HepG2 (cell line): ENCODE measurements around the gene ANKRD49. TPM values are rescaled to one million over a fixed set of nuclear protein-coding genes. Genes with fewer than 3 reads are reported as not detected.

Experiments used
- ATAC-seq: fragments of 200-7000 bp; cut with Tn5 transposase; 3 replicates; pipeline ENCODE4 v1.9.1; 2020; ENCODE audit warnings: mild to moderate bottlenecking, moderate library complexity
- BruUV-seq: library from RNA; stranded (reverse); fragments of 400-500 nt; replicated peaks from 2 replicates; lab custom pipeline; 2021; lab: Mats Ljungman, UMichigan
- CTCF ChIA-PET: fragments of 300-600 bp; formaldehyde crosslinking; extraction: SDS; loops from one replicate; lab custom pipeline; 2021; ENCODE audit warnings: low total read pairs, inconsistent platforms, low intra/inter-chr PET ratio; lab: Yijun Ruan, JAX
- POLR2A ChIA-PET: fragments of 350-600 bp; sonication (Branson Sonifier 250); formaldehyde crosslinking; loops from one replicate; lab custom pipeline; 2020; ENCODE audit warnings: antibody characterized with exemption, inconsistent platforms; lab: Yijun Ruan, JAX
- DNase-seq: peaks from one replicate; pipeline ENCODE4 v3.0.0-alpha.2; 2015; ENCODE audit warnings: low spot score
- FAIRE-seq: peaks from 3 replicates; lab custom pipeline; 2011; peaks lifted over from hg19 to GRCh38; lab: Jason Lieb, UNC
- H2AFZ ChIP-seq: one replicate; pipeline ENCODE4 v1.6.1; 2011; ENCODE audit warnings: low read length, inconsistent platforms
- H3K27ac ChIP-seq: fragments of 300-600 bp; 3 replicates; pipeline ENCODE4 v1.8.0; 2011; ENCODE audit warnings: mixed run types, mild to moderate bottlenecking, mixed read lengths, low read length, inconsistent platforms; ENCODE audit not compliant: insufficient read depth; ENCODE audit errors: extremely low read length
- H3K27me3 ChIP-seq, 2 experiments: fragments of 200-600 bp in 1 of 2; 2 replicates in 1 of 2; 3 replicates in 1 of 2; pipeline versions ENCODE4 v1.6.0 to v1.8.0; 2011; ENCODE audit warnings: low read length in 2 of 2, mild to moderate bottlenecking in 2 of 2, moderate library complexity in 2 of 2, inconsistent platforms in 1 of 2; ENCODE audit not compliant: insufficient read depth in 2 of 2, control insufficient read depth in 1 of 2
- H3K36me3 ChIP-seq, 2 experiments: fragments of 200-600 bp in 1 of 2; replicated peaks in 1 of 2; 2 replicates in 1 of 2; 3 replicates in 1 of 2; pipeline versions ENCODE4 v1.5.1 to v1.8.0; 2011; ENCODE audit warnings: low read length in 2 of 2, inconsistent platforms in 1 of 2; ENCODE audit not compliant: insufficient read depth in 2 of 2, control insufficient read depth in 1 of 2
- H3K4me1 ChIP-seq: 2 replicates; pipeline ENCODE4 v1.5.1; 2012; ENCODE audit warnings: low read length, inconsistent platforms; ENCODE audit not compliant: insufficient read depth
- H3K4me2 ChIP-seq: 2 replicates; pipeline ENCODE4 v1.6.0; 2011; ENCODE audit warnings: low read depth, low read length, inconsistent platforms
- H3K4me3 ChIP-seq, 3 experiments: fragments of 200-600 bp in 1 of 3; sonication (generic), shearing (Covaris generic) in 1 of 3; replicated peaks in 1 of 3; 2 replicates each; pipeline ENCODE4 v1.5.1; 2011 to 2016; ENCODE audit warnings: low read length in 3 of 3, inconsistent platforms in 2 of 3, low read depth in 2 of 3, mild to moderate bottlenecking in 2 of 3, control low read depth in 1 of 3, mixed read lengths in 1 of 3; ENCODE audit not compliant: insufficient read depth in 1 of 3
- H3K79me2 ChIP-seq: one replicate; pipeline ENCODE4 v1.6.1; 2011; ENCODE audit warnings: low read length, inconsistent platforms; ENCODE audit not compliant: insufficient read depth
- H3K9ac ChIP-seq: 2 replicates; pipeline ENCODE4 v1.6.0; 2011; ENCODE audit warnings: mild to moderate bottlenecking, low read depth, low read length, inconsistent platforms; ENCODE audit not compliant: insufficient read depth
- H3K9me3 ChIP-seq: 2 replicates; pipeline ENCODE4 v1.5.1; 2012; ENCODE audit warnings: mild to moderate bottlenecking, low read length
- H4K20me1 ChIP-seq: 2 replicates; pipeline ENCODE4 v1.6.0; 2011; ENCODE audit warnings: inconsistent platforms, mild to moderate bottlenecking, low read length, moderate library complexity; ENCODE audit not compliant: insufficient read depth
- AGO1 ChIP-seq: fragments of 200-400 bp; formaldehyde crosslinking; IDR thresholded peaks from 2 replicates; pipeline ENCODE4 v1.6.1; 2017; ENCODE audit warnings: mild to moderate bottlenecking, low read depth, low read length, moderate library complexity; ENCODE audit not compliant: poor library complexity, severe bottlenecking
- ARNTL ChIP-seq: sonication (generic); formaldehyde crosslinking; IDR thresholded peaks from 2 replicates; pipeline ENCODE4 v1.4.0; 2020; ENCODE audit warnings: mild to moderate bottlenecking, missing genetic modification reagents
- FOXK1 ChIP-seq: sonication (generic); formaldehyde crosslinking; IDR thresholded peaks from 2 replicates; pipeline ENCODE4 v1.4.0; 2020; ENCODE audit warnings: low read depth, missing genetic modification reagents, borderline replicate concordance
- GATAD1 ChIP-seq: IDR thresholded peaks from 2 replicates; pipeline ENCODE4 v1.6.1; 2016; ENCODE audit warnings: missing genetic modification reagents, missing compliant biosample characterization
- MTF2 ChIP-seq: sonication (generic); formaldehyde crosslinking; IDR thresholded peaks from 2 replicates; pipeline ENCODE4 v1.5.0; 2020; ENCODE audit warnings: missing genetic modification reagents, borderline replicate concordance
- PAX8 ChIP-seq: sonication (generic); formaldehyde crosslinking; IDR thresholded peaks from 2 replicates; pipeline ENCODE4 v1.8.0; 2022; ENCODE audit warnings: mild to moderate bottlenecking, missing genetic modification reagents, borderline replicate concordance
- ZFP36 ChIP-seq: fragments of 150-350 bp; IDR thresholded peaks from 2 replicates; pipeline ENCODE4 v1.6.1; 2018; ENCODE audit warnings: borderline replicate concordance, low read length, low read depth; ENCODE audit not compliant: partially characterized antibody
- ZNF12 ChIP-seq: sonication (generic); formaldehyde crosslinking; IDR thresholded peaks from 2 replicates; pipeline ENCODE4 v1.5.0; 2020; ENCODE audit warnings: missing genetic modification reagents
- ZNF616 ChIP-seq: sonication (generic); formaldehyde crosslinking; IDR thresholded peaks from 2 replicates; pipeline ENCODE4 v1.5.0; 2020; ENCODE audit warnings: low read depth, mild to moderate bottlenecking, missing genetic modification reagents
- ZZZ3 ChIP-seq: sonication (generic); formaldehyde crosslinking; IDR thresholded peaks from 2 replicates; pipeline ENCODE4 v1.4.0; 2020; ENCODE audit warnings: missing genetic modification reagents, mild to moderate bottlenecking, borderline replicate concordance
- WGBS: methylation state at CpG from one replicate; pipeline ENCODE4 v1.1.6; 2017; ENCODE audit warnings: low lambda C conversion rate; 5-methylcytosine and 5-hydroxymethylcytosine counted together
- in situ Hi-C: cut with HindIII; loops from 2 replicates; pipeline ENCODE4 v1.10.0; 2017; ENCODE audit warnings: low pct_unique_long_range_greater_than_20kb; ENCODE audit not compliant: extremely low pct_ligation_motif_present
- intact Hi-C: fragments of 100-400 bp; cut with micrococcal nuclease; formaldehyde crosslinking; loops from one replicate; pipeline ENCODE4 v1.10.0; 2022; ENCODE audit not compliant: unreplicated experiment
- polyA plus RNA-seq, 8 experiments: library from polyadenylated mRNA; depleted of rRNA in 3 of 8; stranded (reverse) in 7 of 8; unstranded in 1 of 8; fragments of >200 nt; fragmentation: Illumina TruSeq in 4 of 8; extraction: Trizol in 4 of 8; gene quantifications; 2 replicates each; pipeline versions ENCODE4 v1.2.1 to v1.2.3, GENCODE V29; 2011 to 2016; ENCODE audit warnings: low read depth in 4 of 8, missing spikeins in 1 of 8, mixed read lengths in 1 of 8; ENCODE audit not compliant: insufficient read depth in 1 of 8
- total RNA-seq, 5 experiments: library from RNA; depleted of rRNA; stranded (reverse); fragments of >200 nt; fragmentation: Illumina TruSeq; extraction: Trizol; gene quantifications; 2 replicates each; pipeline ENCODE4 v1.2.3, GENCODE V29; 2016; ENCODE audit warnings: low read depth in 1 of 5
- TF ChIP-seq, protein P1 (sequence below): sonication (generic); formaldehyde crosslinking; IDR thresholded peaks from 2 replicates; pipeline ENCODE4 v1.4.0; 2020; ENCODE audit warnings: missing genetic modification reagents, mild to moderate bottlenecking, borderline replicate concordance
- TF ChIP-seq, protein P2 (sequence below): sonication (generic); formaldehyde crosslinking; IDR thresholded peaks from 2 replicates; pipeline ENCODE4 v1.5.1; 2020; ENCODE audit warnings: missing genetic modification reagents, mild to moderate bottlenecking, borderline replicate concordance
- TF ChIP-seq, protein P3 (sequence below): sonication (generic); formaldehyde crosslinking; IDR thresholded peaks from 2 replicates; pipeline ENCODE4 v1.5.0; 2020; ENCODE audit warnings: missing genetic modification reagents
- TF ChIP-seq, protein P4 (sequence below): sonication (generic); formaldehyde crosslinking; IDR thresholded peaks from 2 replicates; pipeline ENCODE4 v1.9.0; 2021; ENCODE audit warnings: missing genetic modification reagents, borderline replicate concordance
- TF ChIP-seq, protein P5 (sequence below): sonication (generic); formaldehyde crosslinking; IDR thresholded peaks from 2 replicates; pipeline ENCODE4 v1.4.0; 2020; ENCODE audit warnings: missing genetic modification reagents

Gene ANKRD49
- total and polyA plus RNA-seq, 2 of the 13 experiments (the other 11 are each of a cell fraction or from before 2014, with no cell fraction given) = 14.2 to 14.3 TPM

DNA sequence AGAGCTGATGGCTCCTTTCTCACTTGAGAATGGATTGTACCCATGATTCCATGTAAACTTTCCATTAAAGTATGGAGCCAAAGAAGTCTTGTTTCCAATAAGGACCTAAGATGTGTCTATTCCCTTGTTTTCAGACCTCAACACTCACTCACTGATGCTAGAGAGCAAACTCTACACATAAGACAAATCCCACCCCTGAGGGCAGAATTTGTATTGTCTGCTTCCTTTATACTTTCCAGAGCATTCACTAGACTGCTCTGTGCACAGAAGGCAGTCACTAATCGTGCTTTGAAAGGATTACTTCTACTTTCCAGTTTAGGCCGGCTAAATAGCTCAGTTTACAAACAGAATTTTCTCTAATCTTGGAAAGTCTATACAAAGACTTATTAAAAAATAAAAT lies 6.4 kb downstream of the ANKRD49 start (continued):
- TF ChIP-seq GATAD1 (CRISPR knock-in tag) = no peak
- TF ChIP-seq ZNF12 (CRISPR knock-in tag) = no peak
- TF ChIP-seq AGO1 = no peak
- TF ChIP-seq, all 625 proteins: peak for 0

DNA sequence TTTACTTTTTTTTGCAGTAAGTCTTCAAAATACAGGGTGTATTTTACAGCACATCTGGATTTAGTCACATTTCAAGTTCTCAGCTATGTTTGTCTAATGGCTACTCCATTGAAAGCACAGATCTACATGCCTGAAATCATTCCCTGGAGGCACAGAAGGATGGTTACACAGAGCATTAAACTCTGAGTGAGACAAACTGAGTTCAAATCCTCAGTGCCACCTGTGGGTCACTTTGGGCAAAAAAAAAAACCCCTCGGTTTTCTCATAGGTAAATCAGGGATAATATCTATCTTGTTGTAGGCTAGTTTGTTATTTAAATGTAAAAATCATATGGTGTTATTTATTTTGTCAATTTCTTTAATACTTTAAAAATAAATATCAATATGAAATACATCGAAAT lies 7.7 kb downstream of the ANKRD49 start:
- intact Hi-C loops = loop anchor here (5.0 kb wide), 1 partner anchor 329 kb away; no protein-coding TSS in a partner anchor
- POLR2A ChIA-PET = no interaction called here
- no TSS peak for BruUV-seq
- Histone ChIP-seq H4K20me1 (no peaks in the 10 kb centered on the region), H3K4me2 (no peak overlapping the region), H3K4me3 (no peak overlapping the region), H3K27ac (no peak overlapping the region), H3K27me3 (no peaks in the 10 kb centered on the region), H3K4me1 (peaks cover 11% of the 10 kb centered on the region), H3K79me2 (no peaks in the 10 kb centered on the region), H3K9me3 (no peaks in the 10 kb centered on the region), H3K9ac (no peak overlapping the region), H2AFZ (no peak overlapping the region), H3K36me3 (peaks cover 2 to 16% of the 10 kb centered on the region in 2 experiments; a peak in 3 of 5 replicates)
- FAIRE-seq = no peak
- CTCF ChIA-PET = no interaction called here
- no peak for ATAC-seq
- 53% methylated on average over 2 of the region's 2 CpGs for WGBS
- in situ Hi-C loops = loop anchor here (5.0 to 10.0 kb wide), 3 partner anchors 174 to 587 kb away; no protein-coding TSS in a partner anchor
- no peak for DNase-seq
- TF ChIP-seq, protein P1, sequence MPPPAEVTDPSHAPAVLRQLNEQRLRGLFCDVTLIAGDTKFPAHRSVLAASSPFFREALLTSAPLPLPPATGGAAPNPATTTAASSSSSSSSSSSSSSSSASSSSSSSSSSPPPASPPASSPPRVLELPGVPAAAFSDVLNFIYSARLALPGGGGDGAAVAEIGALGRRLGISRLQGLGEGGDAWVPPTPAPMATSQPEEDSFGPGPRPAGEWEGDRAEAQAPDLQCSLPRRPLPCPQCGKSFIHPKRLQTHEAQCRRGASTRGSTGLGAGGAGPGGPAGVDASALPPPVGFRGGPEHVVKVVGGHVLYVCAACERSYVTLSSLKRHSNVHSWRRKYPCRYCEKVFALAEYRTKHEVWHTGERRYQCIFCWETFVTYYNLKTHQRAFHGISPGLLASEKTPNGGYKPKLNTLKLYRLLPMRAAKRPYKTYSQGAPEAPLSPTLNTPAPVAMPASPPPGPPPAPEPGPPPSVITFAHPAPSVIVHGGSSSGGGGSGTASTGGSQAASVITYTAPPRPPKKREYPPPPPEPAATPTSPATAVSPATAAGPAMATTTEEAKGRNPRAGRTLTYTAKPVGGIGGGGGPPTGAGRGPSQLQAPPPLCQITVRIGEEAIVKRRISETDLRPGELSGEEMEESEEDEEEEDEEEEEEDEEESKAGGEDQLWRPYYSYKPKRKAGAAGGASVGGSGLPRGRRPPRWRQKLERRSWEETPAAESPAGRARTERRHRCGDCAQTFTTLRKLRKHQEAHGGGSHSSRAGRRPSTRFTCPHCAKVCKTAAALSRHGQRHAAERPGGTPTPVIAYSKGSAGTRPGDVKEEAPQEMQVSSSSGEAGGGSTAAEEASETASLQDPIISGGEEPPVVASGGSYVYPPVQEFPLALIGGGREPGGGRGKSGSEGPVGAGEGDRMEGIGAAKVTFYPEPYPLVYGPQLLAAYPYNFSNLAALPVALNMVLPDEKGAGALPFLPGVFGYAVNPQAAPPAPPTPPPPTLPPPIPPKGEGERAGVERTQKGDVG (CRISPR knock-in tag) = no peak
- TF ChIP-seq ARNTL (CRISPR knock-in tag) = no peak
- no peak for TF ChIP-seq FOXK1 (CRISPR knock-in tag)
- TF ChIP-seq, protein P2, sequence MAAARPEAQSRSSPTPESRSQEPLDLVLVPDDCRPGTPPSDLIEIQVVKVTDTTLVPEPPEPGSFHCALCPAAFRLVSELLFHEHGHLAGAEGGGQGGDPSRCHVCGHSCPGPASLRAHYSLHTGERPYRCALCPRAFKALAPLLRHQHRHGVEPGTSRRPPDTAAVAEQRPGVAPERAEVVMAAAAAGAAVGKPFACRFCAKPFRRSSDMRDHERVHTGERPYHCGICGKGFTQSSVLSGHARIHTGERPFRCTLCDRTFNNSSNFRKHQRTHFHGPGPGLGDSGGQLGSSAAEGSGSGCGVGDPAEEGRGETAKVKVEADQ (CRISPR knock-in tag) = no peak
- TF ChIP-seq, protein P3, sequence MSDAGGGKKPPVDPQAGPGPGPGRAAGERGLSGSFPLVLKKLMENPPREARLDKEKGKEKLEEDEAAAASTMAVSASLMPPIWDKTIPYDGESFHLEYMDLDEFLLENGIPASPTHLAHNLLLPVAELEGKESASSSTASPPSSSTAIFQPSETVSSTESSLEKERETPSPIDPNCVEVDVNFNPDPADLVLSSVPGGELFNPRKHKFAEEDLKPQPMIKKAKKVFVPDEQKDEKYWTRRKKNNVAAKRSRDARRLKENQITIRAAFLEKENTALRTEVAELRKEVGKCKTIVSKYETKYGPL (CRISPR knock-in tag) = no peak
- TF ChIP-seq, protein P4, sequence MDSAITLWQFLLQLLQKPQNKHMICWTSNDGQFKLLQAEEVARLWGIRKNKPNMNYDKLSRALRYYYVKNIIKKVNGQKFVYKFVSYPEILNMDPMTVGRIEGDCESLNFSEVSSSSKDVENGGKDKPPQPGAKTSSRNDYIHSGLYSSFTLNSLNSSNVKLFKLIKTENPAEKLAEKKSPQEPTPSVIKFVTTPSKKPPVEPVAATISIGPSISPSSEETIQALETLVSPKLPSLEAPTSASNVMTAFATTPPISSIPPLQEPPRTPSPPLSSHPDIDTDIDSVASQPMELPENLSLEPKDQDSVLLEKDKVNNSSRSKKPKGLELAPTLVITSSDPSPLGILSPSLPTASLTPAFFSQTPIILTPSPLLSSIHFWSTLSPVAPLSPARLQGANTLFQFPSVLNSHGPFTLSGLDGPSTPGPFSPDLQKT (CRISPR knock-in tag) = no peak
- TF ChIP-seq, protein P5, sequence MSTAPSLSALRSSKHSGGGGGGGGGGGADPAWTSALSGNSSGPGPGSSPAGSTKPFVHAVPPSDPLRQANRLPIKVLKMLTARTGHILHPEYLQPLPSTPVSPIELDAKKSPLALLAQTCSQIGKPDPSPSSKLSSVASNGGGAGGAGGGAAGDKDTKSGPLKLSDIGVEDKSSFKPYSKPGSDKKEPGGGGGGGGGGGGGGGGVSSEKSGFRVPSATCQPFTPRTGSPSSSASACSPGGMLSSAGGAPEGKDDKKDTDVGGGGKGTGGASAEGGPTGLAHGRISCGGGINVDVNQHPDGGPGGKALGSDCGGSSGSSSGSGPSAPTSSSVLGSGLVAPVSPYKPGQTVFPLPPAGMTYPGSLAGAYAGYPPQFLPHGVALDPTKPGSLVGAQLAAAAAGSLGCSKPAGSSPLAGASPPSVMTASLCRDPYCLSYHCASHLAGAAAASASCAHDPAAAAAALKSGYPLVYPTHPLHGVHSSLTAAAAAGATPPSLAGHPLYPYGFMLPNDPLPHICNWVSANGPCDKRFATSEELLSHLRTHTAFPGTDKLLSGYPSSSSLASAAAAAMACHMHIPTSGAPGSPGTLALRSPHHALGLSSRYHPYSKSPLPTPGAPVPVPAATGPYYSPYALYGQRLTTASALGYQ (CRISPR knock-in tag) = no peak
- no peak for TF ChIP-seq ZFP36
- no peak for TF ChIP-seq ZNF616 (CRISPR knock-in tag)
- TF ChIP-seq PAX8 (CRISPR knock-in tag) = no peak
- TF ChIP-seq ZZZ3 = no peak
- TF ChIP-seq MTF2 (CRISPR knock-in tag) = no peak
